NCI-H446 (cell line): ENCODE results near the gene OVCA2.
"Not testable (repeated sequence)": the region's sequence is repeated elsewhere in the genome, so short reads cannot be mapped to it uniquely, and the experiment has no call there.

Source experiments
- DNase-seq, 2 experiments: peaks; one replicate each; lab custom pipeline; 2025; lab: John Stamatoyannopoulos, UW

OVCA2 gene

GRCh38 chr17:2041561-2042389 lies at the start of gene OVCA2:
OVCA2 (plus strand) TSS chr17:2042022; CDS start chr17:2042048, 26 bp downstream.
- DNase-seq: peak; percentile 89 to 96

- no peak for DNase-seq
Observed at GRCh38 chr17:1992541-1992940, 49.3 kb upstream of the OVCA2 start.

GRCh38 chr17:1994707-1995106 lies 47.1 kb upstream of the OVCA2 start:
- DNase-seq: no peak

- no peak for DNase-seq
Observed at GRCh38 chr17:1995321-1995892, 46.4 kb upstream of the OVCA2 start.

GRCh38 chr17:1995907-1996799 lies 45.7 kb upstream of the OVCA2 start:
- DNase-seq: no peak

- DNase-seq: no peak
Observed at GRCh38 chr17:1996800-1997288, 45.0 kb upstream of the OVCA2 start.

DNA sequence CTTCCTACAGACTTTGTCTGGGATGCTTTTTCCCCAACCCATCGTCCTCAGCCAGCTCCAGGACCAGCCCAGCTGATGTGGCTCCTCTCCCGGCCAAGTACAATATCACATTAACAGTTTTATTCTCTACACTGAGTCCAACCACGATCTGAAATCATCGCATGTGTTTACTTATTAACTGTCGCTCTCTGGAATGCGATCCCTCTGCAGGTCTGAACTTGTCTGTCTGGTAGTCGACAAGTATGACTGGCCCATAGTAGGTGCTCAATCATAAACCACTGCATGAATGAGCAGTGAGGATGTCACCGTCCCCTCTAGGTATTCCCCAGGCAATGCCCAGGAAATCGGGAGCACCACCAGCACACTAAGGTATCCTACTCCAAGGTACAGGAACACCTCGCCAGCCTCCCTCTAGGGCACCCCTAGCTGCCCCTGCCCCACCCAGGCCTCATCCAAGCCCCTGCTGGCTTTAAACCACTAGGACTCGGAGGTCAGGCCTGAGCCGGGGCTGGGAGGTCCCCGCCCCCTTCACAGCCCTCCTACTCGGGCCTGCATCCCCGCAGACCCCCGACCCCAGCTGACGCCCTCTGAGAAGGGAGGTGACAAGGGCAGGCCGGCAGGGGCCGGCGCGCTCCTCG lies 44.4 kb upstream of the OVCA2 start:
- no peak for DNase-seq

- no peak for DNase-seq
Observed at GRCh38 chr17:1997927-1998742, 43.7 kb upstream of the OVCA2 start.

DNA sequence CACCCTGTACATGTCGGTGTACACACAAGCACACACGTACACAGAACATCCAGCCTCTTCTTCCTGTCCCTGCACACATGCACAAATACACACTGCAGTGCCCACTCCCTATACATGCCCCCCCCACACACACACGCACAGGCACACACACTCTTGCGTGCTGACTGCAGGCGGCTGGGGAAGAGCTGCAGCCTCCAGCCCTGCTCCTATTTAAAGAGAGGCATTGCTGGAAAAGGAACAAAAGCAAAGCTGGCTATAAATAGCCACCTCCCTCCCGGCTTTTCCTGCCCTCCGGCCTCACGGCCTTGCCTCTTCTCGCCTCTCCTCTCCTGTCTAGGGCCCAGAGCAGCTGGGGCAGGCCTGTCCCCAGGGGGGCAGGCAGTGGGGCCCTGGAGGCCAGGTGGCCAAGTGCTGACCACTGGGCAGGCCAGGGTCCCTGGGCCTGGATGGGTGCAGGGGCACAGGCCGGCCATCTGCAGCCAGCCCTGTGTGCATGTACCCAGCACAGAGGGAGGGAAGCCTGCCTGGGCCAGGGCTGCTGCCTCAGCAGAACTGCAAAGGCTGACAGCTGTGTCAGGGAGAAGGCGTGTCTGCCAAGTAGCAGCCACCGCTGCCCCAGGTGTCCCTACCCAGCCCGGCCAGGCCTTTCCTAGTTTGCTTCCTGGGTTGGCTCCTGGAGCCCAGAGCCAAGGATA lies 42.1 kb upstream of the OVCA2 start:
- no peak for DNase-seq

DNA sequence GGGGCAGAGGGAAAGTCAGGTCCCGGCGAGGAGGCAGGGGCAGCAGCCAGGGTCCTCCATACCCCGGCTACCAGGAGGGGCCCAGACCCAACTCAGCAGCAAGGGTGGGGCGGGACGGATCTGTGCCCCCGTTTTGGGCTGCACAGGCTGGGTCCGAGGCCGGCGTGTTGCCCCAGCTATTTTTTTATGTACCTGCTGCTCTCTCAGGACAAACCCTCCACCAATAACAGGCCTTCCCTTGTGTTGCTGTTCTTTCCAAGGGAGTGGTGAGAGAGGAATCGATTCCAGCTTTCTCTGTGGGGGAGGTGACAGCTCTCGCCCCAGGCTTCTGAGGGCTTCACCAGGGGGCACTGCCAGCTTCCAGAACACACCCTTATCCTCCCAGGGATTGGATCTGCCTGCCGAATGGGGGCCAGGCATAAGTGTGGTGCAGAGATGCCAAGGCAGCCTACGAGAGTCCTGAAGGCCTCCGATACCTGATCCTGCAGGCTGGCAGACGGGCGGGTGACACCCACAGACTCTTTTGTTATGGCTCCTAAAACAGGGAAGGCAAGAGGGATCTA lies 39.0 kb upstream of the OVCA2 start:
- no peak for DNase-seq

DNA sequence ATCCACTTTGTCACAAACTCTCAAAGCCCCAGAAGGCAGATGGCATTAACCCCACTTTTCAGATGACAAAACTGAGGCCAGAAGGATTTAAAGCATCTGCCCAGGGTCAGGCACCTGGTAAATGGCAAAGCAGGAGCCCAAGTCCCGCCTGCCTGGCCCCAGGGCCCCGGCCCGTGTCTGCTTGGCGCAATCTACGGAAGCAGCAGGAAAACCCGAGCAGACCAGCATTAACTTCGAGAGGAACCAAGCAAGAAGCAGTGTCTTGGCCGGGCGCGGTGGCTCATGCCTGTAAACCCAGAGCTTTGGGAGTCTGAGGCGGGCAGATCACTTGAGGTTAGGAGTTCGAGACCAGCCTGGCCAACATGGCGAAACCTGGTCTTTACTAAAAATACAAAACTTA lies 38.3 kb upstream of the OVCA2 start:
- no peak for DNase-seq

- DNase-seq: no peak
Observed at GRCh38 chr17:2004435-2004952, 37.3 kb upstream of the OVCA2 start.

GRCh38 chr17:2008332-2009126 lies 33.3 kb upstream of the OVCA2 start:
- no peak for DNase-seq

GRCh38 chr17:2009737-2010136 lies 32.1 kb upstream of the OVCA2 start:
- DNase-seq: no peak

DNA sequence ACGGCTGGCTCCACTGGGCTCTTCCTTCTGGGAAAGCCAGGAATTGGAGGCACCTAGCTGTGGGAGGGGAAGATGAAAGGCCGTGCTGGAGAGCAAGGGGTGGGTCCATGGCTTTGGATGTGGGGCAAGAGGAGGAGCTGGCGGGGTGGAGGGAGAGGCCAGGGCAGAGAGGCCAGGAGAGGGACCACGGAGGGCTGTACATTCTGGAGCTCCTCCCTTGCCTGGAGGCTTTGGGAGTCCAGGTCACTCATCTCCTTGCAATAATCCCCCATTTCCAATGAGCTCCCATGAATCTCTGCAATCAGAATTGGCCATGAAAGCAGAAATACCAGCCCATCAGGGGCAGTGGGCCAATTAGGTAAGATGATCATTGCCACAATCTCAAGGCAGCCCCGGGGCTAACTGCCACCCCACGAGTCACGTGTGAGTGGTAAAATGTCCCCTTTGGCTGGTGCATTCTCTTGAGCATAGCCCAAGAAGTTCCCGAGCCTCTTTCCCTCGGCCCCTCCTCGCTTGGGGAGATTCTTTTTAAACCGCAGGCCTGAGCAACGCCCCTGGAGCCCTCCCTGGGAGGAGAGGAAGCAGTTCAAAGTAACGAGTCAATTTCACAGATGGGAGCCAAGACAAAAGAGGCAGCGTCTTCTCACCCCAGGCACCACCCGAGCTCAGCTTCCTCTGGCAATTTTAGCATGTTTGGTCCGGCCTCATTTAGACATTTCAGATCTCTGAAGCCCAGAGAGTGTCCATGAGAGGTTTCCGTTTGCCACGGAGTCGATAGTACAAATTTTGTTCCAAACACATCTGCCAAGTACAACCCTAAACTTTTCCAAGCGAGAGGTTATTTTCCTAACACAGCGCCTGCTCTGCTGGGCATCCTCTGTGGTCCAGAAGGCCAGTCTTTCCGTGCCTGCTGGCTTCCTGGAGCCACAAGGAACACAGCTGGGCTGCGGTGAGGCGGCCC lies 30.1 kb upstream of the OVCA2 start:
- DNase-seq: no peak

DNA sequence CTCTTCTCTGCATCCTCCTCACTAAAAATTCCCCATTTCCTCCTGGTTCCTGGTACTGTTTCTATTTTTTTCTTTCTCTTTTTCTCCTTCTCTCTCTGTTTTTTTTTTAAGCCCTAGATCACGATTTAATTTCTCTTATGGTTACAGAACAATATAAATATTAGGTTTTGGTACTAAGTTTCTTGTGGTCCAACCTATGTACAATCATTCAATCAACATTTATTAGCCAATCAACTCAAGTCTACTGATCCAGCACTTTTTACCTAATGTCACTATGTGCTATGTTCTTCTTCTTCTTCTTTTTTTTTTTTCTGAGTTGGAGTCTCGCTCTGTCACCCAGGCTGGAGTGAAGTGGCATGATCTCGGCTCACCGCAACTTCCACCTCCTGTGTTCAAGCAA lies 29.3 kb upstream of the OVCA2 start:
- DNase-seq: no peak

DNA sequence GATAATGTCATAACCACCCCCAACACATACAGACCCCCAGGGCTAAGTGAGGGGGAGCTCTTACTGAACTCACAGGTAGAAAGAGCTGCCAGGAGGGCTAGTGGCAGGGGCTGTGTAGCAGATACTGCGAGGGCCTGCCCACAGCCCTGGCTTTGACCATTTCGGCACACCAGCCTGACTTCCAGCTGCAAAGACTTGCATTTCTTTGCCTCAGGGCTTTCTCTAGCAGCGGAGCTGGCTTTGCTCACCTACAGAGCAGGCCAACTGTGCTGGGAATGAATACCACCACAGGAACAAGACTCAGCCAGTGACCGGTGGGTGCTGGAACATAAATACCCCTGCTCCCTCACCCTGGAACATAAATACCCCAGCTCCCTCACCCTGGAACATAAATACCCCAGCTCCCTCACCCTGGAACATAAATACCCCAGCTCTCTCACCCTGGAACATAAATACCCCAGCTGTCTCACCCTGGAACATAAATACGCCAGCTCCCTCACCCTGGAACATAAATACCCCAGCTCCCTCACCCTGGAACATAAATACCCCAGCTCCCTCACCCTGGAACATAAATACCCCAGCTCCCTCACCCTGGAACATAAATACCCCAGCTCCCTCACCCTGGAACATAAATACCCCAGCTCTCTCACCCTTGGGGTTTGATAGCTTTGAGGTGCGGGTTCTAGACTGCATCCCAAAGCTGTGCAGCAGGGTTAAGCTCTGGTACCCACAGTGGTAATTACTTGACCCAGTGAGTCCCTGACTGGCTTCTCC lies 28.4 kb upstream of the OVCA2 start:
- DNase-seq: not testable (repeated sequence)
